ENCODE data around the gene SPTLC1. TPM values are rescaled to one million over a fixed set of nuclear protein-coding genes. Genes with fewer than 3 reads are reported as not detected.
"Not testable (repeated sequence)": the region's sequence is repeated elsewhere in the genome, so short reads cannot be mapped to it uniquely, and the experiment has no call there.

The SPTLC1 gene
- 100 TPM for total RNA-seq

GRCh38 chr9:92115071-92115858 lies at the start of gene SPTLC1:
TSS of gene SPTLC1 (minus strand) at chr9:92115413. CDS start at chr9:92115370, 43 bp downstream.
- DNase-seq = peak; percentile 97

- DNase-seq = no peak
Measured at GRCh38 chr9:92164975-92165374, 49.8 kb upstream of the SPTLC1 start.

- no peak for DNase-seq
Measured at GRCh38 chr9:92164490-92164889, 49.3 kb upstream of the SPTLC1 start.

GRCh38 chr9:92163276-92163675 lies 48.1 kb upstream of the SPTLC1 start:
- no peak for DNase-seq

GRCh38 chr9:92160786-92161185 lies 45.6 kb upstream of the SPTLC1 start:
- no peak for DNase-seq

- no peak for DNase-seq
Measured at GRCh38 chr9:92159058-92159457, 43.8 kb upstream of the SPTLC1 start.

- no peak for DNase-seq
Measured at GRCh38 chr9:92158097-92158601, 42.9 kb upstream of the SPTLC1 start.

GRCh38 chr9:92155736-92156135 lies 40.5 kb upstream of the SPTLC1 start:
- DNase-seq = not testable (repeated sequence)

- no peak for DNase-seq
Measured at GRCh38 chr9:92155221-92155620, 40.0 kb upstream of the SPTLC1 start.

- DNase-seq = not testable (repeated sequence)
Measured at GRCh38 chr9:92153466-92154415, 38.5 kb upstream of the SPTLC1 start.

- DNase-seq = no peak
Measured at GRCh38 chr9:92151691-92152393, 36.6 kb upstream of the SPTLC1 start.

GRCh38 chr9:92150501-92151470 lies 35.6 kb upstream of the SPTLC1 start:
- DNase-seq = not testable (repeated sequence)

- no peak for DNase-seq
Measured at GRCh38 chr9:92147852-92148180, 32.6 kb upstream of the SPTLC1 start.

GRCh38 chr9:92147030-92147851 lies 32.0 kb upstream of the SPTLC1 start:
- DNase-seq = peak; percentile 27

GRCh38 chr9:92146610-92147009 lies 31.4 kb upstream of the SPTLC1 start:
- no peak for DNase-seq

- DNase-seq = not testable (repeated sequence)
Measured at GRCh38 chr9:92145784-92146183, 30.6 kb upstream of the SPTLC1 start.

GRCh38 chr9:92142329-92142728 lies 27.1 kb upstream of the SPTLC1 start:
- DNase-seq = no peak

- DNase-seq = no peak
Measured at GRCh38 chr9:92141144-92142129, 26.2 kb upstream of the SPTLC1 start.

GRCh38 chr9:92140754-92141143 lies 25.5 kb upstream of the SPTLC1 start:
- no peak for DNase-seq

All from skin of body (tissue), 2 donors.